Naive B cell (primary cell): Measurements from ENCODE around the gene ANK3. TPM values are rescaled to one million over a fixed set of nuclear protein-coding genes. Genes with fewer than 3 reads are reported as not detected.

Experiments used
- ATAC-seq, 2 donors: fragments of 150-1000 bp; cut with Tn5 transposase; 2 replicates each; pipeline ENCODE4 v1.10.0; 2021; ENCODE audit warnings: low read depth in 2 of 2, mild to moderate bottlenecking in 2 of 2, moderate library complexity in 2 of 2
- DNase-seq: peaks from one replicate; pipeline ENCODE4 v3.0.0; 2022
- H3K27ac Mint-ChIP-seq, 6 donors: one replicate each; pipeline ENCODE4 v1.8.0; 2020 to 2022; ENCODE audit warnings: mild to moderate bottlenecking in 6 of 6, mixed read lengths in 6 of 6, moderate library complexity in 5 of 6, inconsistent platforms in 2 of 6
- H3K27me3 Mint-ChIP-seq, 3 donors: one replicate each; pipeline ENCODE4 v1.8.0; 2021 to 2022; ENCODE audit warnings: mixed read lengths in 3 of 3, mild to moderate bottlenecking in 1 of 3
- H3K36me3 Mint-ChIP-seq, 2 donors: one replicate each; pipeline ENCODE4 v1.8.0; 2020 to 2022; ENCODE audit warnings: mixed read lengths in 2 of 2, inconsistent platforms in 1 of 2, mild to moderate bottlenecking in 1 of 2
- H3K4me1 Mint-ChIP-seq, 3 donors: one replicate each; pipeline ENCODE4 v1.8.0; 2020 to 2022; ENCODE audit warnings: mixed read lengths in 3 of 3, inconsistent platforms in 1 of 3, mild to moderate bottlenecking in 1 of 3, moderate library complexity in 1 of 3
- H3K4me3 Mint-ChIP-seq, 8 donors: one replicate each; pipeline ENCODE4 v1.8.0; 2020 to 2022; ENCODE audit warnings: mild to moderate bottlenecking in 8 of 8, mixed read lengths in 8 of 8, moderate library complexity in 8 of 8, inconsistent platforms in 2 of 8
- H3K9me3 Mint-ChIP-seq, 7 donors: one replicate each; pipeline ENCODE4 v1.8.0; 2020 to 2022; ENCODE audit warnings: mixed read lengths in 7 of 7, mild to moderate bottlenecking in 5 of 7, inconsistent platforms in 2 of 7, moderate library complexity in 1 of 7
- polyA plus RNA-seq, 6 donors: library from polyadenylated mRNA; unstranded; fragments of 300-500 nt; fragmentation: Illumina TruSeq; gene quantifications; one replicate each; pipeline ENCODE4 v1.2.3, GENCODE V29; 2021; ENCODE audit warnings: low read depth in 6 of 6

Gene ANK3
- polyA plus RNA-seq, 6 donors from 2014 or later = 1.3 to 3.8 (median 2.5) TPM; not detected in 1

DNA sequence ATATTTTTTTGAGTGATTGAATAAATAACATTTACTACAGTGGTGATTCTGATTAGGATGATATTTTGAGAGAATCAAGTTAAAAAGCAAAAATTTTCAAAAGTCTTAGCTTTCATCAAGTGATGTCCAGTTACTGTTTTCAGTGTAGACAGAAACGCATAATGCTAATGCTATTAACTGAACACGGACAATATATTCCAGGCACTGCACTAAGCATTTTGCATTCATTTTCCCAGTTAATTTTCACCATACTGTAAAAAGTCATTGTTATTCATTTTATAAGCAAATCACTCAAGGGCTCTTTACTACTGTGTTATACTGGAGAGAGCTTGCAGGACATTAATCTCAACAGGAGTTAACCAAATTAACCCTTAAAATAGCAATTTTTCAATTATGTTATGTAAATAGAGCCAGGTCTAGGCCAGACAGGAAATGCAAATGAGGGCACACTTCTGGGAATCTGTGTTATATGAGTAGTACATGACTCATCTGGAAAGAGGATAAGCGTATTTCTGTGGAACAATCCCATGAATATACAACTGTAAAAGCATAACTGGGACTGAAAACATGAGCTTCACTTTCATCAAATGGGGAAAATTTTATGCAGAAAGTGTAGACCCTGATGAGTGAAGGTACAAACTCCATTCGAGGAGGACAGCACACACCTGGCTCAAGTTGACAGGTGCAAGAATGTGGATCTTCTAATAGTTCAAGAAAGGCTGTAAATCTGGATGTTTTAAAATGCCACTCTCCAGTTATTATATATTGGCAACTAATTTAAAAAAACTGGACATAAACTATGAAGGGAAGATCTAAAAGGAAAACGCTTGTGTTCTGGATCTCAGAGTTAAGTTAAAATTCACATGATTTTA, 75.4 kb downstream of the ANK3 start:
- DNase-seq = no peak
- H3K27ac Mint-ChIP-seq = no peak overlapping the region
- H3K9me3 Mint-ChIP-seq = no peaks in the 10 kb centered on the region
- ATAC-seq = no peak
- no peaks in the 10 kb centered on the region for H3K36me3 Mint-ChIP-seq
- H3K27me3 Mint-ChIP-seq = no peaks in the 10 kb centered on the region
- H3K4me1 Mint-ChIP-seq = peaks cover 0 to 10% (median 4%) of the 10 kb centered on the region in 3 donors
- no peak overlapping the region for H3K4me3 Mint-ChIP-seq

DNA sequence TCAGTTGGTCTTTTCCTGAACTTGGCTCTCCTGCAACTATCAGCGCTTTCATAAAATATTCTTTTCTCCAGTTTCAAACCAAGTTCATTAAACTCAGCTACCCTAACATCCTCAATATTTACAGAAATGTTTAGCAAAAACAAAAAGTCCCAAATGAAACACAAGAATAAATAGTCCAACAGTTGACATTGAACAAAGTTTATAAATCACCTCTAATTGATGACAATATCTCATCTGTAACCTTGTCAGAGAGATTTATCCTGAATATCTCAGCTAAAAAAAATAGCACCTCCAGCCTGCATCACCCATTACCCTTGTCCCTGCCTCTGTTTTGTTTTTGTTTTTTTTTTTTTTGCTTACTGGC, 76.1 kb downstream of the ANK3 start:
- no peak for DNase-seq
- no peaks in the 10 kb centered on the region for H3K9me3 Mint-ChIP-seq
- no peak overlapping the region for H3K4me3 Mint-ChIP-seq
- peaks cover 0 to 10% (median 4%) of the 10 kb centered on the region in 3 donors for H3K4me1 Mint-ChIP-seq
- ATAC-seq = no peak
- H3K27me3 Mint-ChIP-seq = no peaks in the 10 kb centered on the region
- H3K36me3 Mint-ChIP-seq = no peaks in the 10 kb centered on the region
- H3K27ac Mint-ChIP-seq = no peak overlapping the region

DNA sequence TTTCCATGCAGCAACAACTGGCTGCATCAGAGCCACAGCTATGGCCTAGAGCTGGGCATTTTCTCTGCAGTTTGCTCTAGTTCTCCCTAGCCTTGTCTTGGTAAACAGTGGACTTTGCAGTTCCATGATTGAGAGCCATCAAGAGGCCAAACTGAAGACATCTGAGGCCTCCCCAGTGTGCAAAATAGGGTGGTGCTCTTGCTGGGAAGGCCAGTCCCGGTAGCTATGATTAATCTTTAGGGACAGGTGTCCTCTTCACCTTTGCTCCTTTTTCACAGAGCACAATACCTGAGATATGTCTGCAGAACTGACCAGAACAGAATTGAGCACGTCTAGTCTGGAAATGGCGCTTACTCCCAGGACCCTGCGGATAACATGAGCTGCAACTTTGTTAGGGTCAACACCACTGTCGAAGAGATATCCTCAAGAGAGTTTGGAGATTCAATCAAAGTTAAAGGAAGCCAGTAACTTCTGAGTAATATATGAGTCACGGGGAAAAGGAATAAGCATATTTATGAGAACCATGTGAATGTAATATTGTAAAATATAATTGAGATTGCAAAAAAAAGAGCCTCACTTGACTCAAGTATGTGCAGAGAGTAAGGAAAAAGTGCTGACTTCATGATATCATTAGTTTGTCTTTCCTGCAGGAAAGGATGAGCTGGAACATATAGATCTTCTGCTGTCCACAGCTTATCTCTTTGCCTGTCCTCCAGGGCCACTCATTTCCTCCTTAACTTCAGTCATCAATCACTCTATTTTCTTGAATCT, 76.7 kb downstream of the ANK3 start:
- DNase-seq = no peak
- Mint-ChIP-seq H3K4me3 (no peak overlapping the region), H3K4me1 (peaks cover 0 to 10% (median 4%) of the 10 kb centered on the region in 3 donors), H3K9me3 (no peaks in the 10 kb centered on the region), H3K27me3 (no peaks in the 10 kb centered on the region), H3K36me3 (no peaks in the 10 kb centered on the region), H3K27ac (no peak overlapping the region)
- no peak for ATAC-seq

DNA sequence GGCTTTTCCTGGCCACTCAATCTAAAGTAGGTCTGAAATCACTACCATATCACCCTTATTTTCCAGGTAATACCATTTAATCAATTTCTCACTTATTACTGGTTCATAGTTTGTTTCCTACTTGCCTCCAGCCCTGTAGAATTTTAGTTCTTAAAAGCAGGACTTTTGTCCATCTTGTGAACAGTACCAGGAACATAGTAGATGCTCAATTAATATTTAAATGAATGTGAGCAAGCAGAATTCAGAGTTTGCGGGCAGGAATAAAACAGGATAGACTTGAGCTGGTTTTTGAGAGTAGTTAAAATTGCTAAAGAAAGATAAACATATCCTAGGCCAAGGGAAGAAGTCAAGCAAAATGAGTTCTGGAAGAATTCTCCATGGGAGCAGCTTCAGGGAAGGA, 77.9 kb downstream of the ANK3 start:
- H3K9me3 Mint-ChIP-seq = no peaks in the 10 kb centered on the region
- H3K4me1 Mint-ChIP-seq = peaks cover 0 to 10% (median 4%) of the 10 kb centered on the region in 3 donors
- H3K27me3 Mint-ChIP-seq = no peaks in the 10 kb centered on the region
- no peak for DNase-seq
- H3K27ac Mint-ChIP-seq = no peak overlapping the region
- H3K4me3 Mint-ChIP-seq = no peak overlapping the region
- ATAC-seq = no peak
- no peaks in the 10 kb centered on the region for H3K36me3 Mint-ChIP-seq

DNA sequence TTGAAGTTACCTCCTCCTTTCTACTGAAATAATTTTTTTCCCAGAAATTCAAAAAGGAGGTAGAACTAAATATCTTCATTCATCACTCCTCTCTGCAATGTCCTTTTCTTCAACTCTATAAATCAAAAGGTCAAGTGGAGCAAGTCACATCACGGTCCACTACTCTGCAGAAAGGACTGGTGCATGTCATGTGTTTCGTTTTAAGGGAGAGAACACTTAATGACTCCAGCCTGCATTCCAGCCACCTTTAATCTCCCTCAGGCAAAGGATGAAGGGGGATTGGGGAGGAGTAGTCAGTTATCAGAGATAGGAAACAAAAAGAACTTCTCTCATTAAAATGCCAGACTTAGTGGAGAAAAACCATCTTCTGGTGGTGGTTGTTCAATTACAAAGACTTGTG, 78.9 kb downstream of the ANK3 start:
- no peak overlapping the region for H3K27ac Mint-ChIP-seq
- H3K4me1 Mint-ChIP-seq = peaks cover 0 to 10% (median 4%) of the 10 kb centered on the region in 3 donors
- H3K4me3 Mint-ChIP-seq = no peak overlapping the region
- no peaks in the 10 kb centered on the region for H3K36me3 Mint-ChIP-seq
- no peaks in the 10 kb centered on the region for H3K9me3 Mint-ChIP-seq
- DNase-seq = no peak
- peaks cover 0 to 3% (median 0%) of the 10 kb centered on the region in 3 donors for H3K27me3 Mint-ChIP-seq
- ATAC-seq = no peak

DNA sequence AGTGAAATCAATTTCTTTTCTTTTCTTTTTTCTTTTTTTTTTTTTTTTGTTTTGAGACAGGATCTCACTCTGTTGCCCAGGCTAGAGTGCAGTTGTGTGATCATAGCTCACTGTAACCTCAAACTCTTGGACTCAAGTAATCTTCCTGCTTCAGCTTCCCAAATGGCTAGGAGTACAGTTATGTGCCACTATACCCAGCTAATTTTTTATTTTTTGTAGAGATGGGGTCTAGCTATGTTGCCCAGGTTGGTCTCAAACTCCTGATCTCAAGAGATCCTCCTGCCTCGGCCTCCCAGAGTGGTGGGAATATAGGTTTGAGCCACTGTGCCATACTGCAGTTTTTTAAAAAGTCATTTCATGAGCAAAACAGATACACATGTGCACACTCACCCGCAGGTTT, 79.8 kb downstream of the ANK3 start:
- Mint-ChIP-seq H3K36me3 (no peaks in the 10 kb centered on the region), H3K27ac (no peak overlapping the region), H3K27me3 (peaks cover 0 to 3% (median 0%) of the 10 kb centered on the region in 3 donors), H3K9me3 (no peaks in the 10 kb centered on the region), H3K4me3 (no peak overlapping the region), H3K4me1 (peaks cover 0 to 10% (median 4%) of the 10 kb centered on the region in 3 donors)
- ATAC-seq = no peak
- DNase-seq = no peak

DNA sequence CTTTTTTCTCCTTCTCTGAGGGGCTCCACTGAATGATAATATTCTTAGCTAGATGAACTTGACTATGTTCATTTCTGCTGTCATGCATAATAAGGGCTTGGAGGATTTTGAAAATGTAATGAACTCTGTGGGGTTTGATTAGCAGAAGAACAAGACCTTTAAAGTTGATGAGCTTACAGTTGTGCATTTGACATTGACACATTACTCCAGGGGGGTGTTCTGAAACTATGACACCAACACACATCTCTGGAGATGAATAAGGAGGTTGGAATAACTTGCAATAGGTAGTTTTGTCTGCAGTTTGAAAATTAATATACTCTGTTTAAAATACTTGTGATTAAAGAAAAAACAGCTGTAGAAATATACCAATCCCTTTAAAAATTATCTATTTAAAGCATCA, 80.3 kb downstream of the ANK3 start:
- H3K36me3 Mint-ChIP-seq = no peaks in the 10 kb centered on the region
- no peak overlapping the region for H3K4me3 Mint-ChIP-seq
- ATAC-seq (no peak), DNase-seq (no peak)
- peaks cover 0 to 7% (median 3%) of the 10 kb centered on the region in 3 donors for H3K4me1 Mint-ChIP-seq
- no peak overlapping the region for H3K27ac Mint-ChIP-seq
- H3K27me3 Mint-ChIP-seq = peaks cover 0 to 3% (median 0%) of the 10 kb centered on the region in 3 donors
- no peaks in the 10 kb centered on the region for H3K9me3 Mint-ChIP-seq

DNA sequence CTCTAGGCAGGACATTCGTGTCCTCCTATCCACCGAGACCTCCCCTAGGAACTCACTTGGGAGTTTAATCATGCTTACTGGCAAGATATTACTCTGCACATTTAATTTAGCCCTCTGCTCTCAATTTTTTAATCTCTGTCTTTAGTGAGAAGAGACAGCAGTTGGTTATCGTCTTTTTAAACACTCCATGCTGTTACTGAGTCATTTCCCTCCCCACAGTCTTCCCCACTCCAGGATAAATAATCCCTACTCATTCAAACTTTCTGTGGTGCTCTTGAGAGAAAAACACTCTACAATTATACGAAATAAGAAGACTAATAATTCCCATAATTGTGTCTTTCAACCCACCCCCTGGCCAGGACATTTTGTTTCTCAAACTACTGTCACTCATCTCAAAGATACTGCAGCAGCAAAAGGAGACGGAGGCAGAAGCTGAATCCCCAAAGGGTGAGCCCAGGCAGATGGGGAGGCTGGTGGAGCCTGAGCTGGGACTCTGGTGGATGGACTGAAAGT, 84.2 kb downstream of the ANK3 start:
- H3K9me3 Mint-ChIP-seq = peaks cover 0 to 4% (median 0%) of the 10 kb centered on the region in 7 donors
- no peak overlapping the region for H3K27ac Mint-ChIP-seq
- no peak for ATAC-seq
- DNase-seq = no peak
- H3K27me3 Mint-ChIP-seq = peaks cover 0 to 3% (median 0%) of the 10 kb centered on the region in 3 donors
- no peak overlapping the region for H3K4me3 Mint-ChIP-seq
- H3K4me1 Mint-ChIP-seq = no peaks in the 10 kb centered on the region
- H3K36me3 Mint-ChIP-seq = no peaks in the 10 kb centered on the region

DNA sequence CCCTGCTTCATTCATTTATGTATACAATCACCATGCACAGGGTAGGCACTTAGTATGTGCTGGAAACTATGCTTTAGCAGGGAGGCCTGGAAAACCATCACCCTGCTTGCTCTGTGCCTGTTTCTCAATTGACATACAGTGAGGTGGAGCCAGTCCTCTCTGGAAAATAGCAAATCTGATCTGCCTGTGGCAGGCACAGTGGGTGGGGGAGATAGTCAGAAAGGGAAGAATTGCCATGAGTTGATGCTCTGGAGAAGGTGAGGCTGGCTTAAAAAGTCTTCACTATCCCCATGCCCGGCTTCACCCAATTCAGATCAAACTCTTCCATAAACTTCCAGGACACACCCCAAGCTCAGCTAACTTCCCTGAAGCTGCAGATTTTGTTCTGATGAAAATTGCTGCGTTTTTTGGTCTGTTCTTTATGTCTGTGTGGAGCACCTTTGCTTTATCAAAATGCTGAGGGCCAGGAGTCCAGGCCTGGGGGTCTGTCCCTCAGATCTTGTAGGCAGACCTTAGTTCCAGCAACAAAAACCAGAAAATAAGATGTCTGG, 84.8 kb downstream of the ANK3 start:
- H3K27ac Mint-ChIP-seq = peak overlapping the region in 1 of 6 donors; percentile 15
- peaks cover 0 to 4% (median 0%) of the 10 kb centered on the region in 7 donors for H3K9me3 Mint-ChIP-seq
- H3K4me1 Mint-ChIP-seq = no peaks in the 10 kb centered on the region
- H3K36me3 Mint-ChIP-seq = no peaks in the 10 kb centered on the region
- H3K4me3 Mint-ChIP-seq = peak overlapping the region in 1 of 8 donors; percentile 77
- DNase-seq (no peak), ATAC-seq (no peak)
- peaks cover 0 to 3% (median 0%) of the 10 kb centered on the region in 3 donors for H3K27me3 Mint-ChIP-seq

DNA sequence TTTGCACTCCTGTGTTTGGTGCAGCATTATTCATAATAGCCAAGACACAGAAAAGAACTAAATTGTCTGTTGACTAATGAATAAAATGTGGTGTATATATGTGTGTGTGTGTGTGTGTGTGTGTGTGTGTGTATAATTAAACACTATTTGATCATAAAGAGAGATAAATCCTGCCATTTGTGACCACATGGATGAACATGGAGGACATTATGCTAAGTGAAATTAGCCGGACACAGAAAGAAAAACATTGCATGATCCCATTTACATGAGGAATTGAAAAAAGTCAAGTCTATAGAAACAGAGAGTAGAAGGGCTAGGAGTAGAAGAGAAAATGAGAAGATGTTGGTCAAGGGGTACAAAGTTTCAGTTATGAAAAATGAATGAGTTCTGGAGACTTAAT, 85.9 kb downstream of the ANK3 start:
- DNase-seq (no peak), ATAC-seq (no peak)
- Mint-ChIP-seq H3K4me3 (no peak overlapping the region), H3K36me3 (no peaks in the 10 kb centered on the region), H3K27me3 (peaks cover 0 to 3% (median 0%) of the 10 kb centered on the region in 3 donors), H3K27ac (no peak overlapping the region), H3K4me1 (no peaks in the 10 kb centered on the region), H3K9me3 (peaks cover 0 to 4% (median 0%) of the 10 kb centered on the region in 7 donors)

DNA sequence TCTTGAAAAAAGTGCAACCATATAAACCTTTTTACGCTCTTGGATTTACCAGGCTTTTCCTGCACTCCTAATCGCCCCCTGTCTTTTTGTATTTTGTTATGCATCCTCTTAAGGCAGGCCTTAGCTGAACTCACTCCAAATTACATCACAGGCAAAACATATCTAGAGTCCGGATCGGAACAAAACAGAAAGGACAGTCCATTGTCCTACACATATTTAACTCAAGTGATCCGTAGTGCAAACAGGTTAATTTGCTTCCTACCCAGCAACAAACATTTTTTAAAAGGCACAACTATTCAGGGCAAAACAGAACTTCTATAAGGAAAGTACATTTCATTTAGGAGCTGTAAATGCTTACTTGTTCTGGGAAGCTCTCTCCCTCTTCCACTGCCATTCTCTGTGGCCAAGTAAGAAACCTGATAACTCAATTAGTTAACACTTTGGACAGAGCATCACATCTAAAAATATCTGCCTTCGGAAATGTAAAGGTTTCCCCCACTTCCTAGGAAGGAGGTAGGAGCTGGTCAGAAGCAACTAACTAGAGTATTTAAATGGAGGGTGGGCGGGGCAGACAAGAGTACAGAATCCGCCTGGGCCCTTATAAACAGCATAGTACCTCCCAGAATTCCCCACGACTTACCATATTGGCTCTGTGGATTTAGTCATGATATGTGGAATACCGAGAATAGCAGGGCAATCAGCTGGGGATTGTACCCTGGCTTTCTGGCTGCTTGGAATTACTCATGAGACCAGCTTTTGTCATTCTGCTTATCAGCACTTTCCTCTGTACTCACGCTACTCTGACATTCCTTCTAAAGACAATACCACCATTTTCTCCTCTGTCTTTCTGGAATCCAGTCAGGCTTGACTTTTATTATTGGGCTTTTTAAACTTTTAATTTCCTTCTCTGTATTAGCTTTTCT, 89.5 kb downstream of the ANK3 start:
- ATAC-seq = no peak
- H3K9me3 Mint-ChIP-seq = peaks cover 0 to 4% (median 0%) of the 10 kb centered on the region in 7 donors
- no peak overlapping the region for H3K27ac Mint-ChIP-seq
- H3K27me3 Mint-ChIP-seq = no peaks in the 10 kb centered on the region
- no peaks in the 10 kb centered on the region for H3K4me1 Mint-ChIP-seq
- DNase-seq = no peak
- no peaks in the 10 kb centered on the region for H3K36me3 Mint-ChIP-seq
- no peak overlapping the region for H3K4me3 Mint-ChIP-seq

DNA sequence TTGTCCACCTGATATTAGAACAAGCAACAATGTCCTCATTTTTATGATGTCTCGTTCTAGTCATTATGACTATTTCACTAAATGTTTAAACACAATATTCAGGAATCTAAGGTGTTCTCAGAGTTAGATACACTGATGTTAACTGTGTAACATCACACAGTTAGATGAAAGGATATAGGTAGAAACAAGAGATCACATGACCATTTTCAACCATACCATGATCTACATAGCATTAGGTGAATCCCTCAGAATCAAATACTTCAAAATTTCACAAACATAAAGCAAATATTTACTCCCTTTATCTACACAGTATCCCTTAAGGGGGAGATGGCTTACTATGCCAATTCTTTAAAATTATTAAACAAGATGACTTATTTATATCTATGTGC, 90.3 kb downstream of the ANK3 start:
- no peak overlapping the region for H3K4me3 Mint-ChIP-seq
- DNase-seq (no peak), ATAC-seq (no peak)
- no peak overlapping the region for H3K27ac Mint-ChIP-seq
- no peaks in the 10 kb centered on the region for H3K27me3 Mint-ChIP-seq
- H3K9me3 Mint-ChIP-seq = peaks cover 0 to 4% (median 0%) of the 10 kb centered on the region in 7 donors
- no peaks in the 10 kb centered on the region for H3K4me1 Mint-ChIP-seq
- H3K36me3 Mint-ChIP-seq = no peaks in the 10 kb centered on the region
